ENCODE data around the gene CNTNAP5. TPM values are rescaled to one million over a fixed set of nuclear protein-coding genes. Genes with fewer than 3 reads are reported as not detected.

Gene CNTNAP5
- total and polyA plus RNA-seq, 7 experiments from 2014 or later = not detected

- Mint-ChIP-seq H3K27me3 (no peaks in the 10 kb centered on the region), H3K9me3 (peaks cover 0 to 18% (median 4%) of the 10 kb centered on the region in 11 donors), H3K4me1 (no peaks in the 10 kb centered on the region), H3K36me3 (no peaks in the 10 kb centered on the region), H3K27ac (no peak overlapping the region), H3K4me3 (no peak overlapping the region)
- intact Hi-C loops (cut with micrococcal nuclease) = no loop called here
- Histone ChIP-seq H3K4me1 (ENCODE audit: control insufficient read depth in 2 of 2, insufficient read depth in 2 of 2, low read length in 2 of 2) (no peaks in the 10 kb centered on the region), H3K9me3 (ENCODE audit: control insufficient read depth in 2 of 3, low read length in 3 of 3) (peaks cover 0 to 4% (median 3%) of the 10 kb centered on the region in 3 experiments), H3K27ac (ENCODE audit: low read depth, low read length) (no peak overlapping the region), H3K4me3 (ENCODE audit: low read length) (no peak overlapping the region), H3K36me3 (ENCODE audit: control insufficient read depth in 2 of 3, insufficient read depth in 3 of 3, low read length in 3 of 3) (no peaks in the 10 kb centered on the region), H3K27me3 (ENCODE audit: control insufficient read depth in 2 of 2, insufficient read depth in 2 of 2, low read length in 2 of 2) (no peaks in the 10 kb centered on the region)
- POLR2A ChIA-PET = no interaction called here
- no peak for DNase-seq
- CTCF ChIA-PET = no interaction called here
- ATAC-seq = no peak
Measured at GRCh38 chr2:124664363-124664762, 639.3 kb downstream of the CNTNAP5 start.

DNA sequence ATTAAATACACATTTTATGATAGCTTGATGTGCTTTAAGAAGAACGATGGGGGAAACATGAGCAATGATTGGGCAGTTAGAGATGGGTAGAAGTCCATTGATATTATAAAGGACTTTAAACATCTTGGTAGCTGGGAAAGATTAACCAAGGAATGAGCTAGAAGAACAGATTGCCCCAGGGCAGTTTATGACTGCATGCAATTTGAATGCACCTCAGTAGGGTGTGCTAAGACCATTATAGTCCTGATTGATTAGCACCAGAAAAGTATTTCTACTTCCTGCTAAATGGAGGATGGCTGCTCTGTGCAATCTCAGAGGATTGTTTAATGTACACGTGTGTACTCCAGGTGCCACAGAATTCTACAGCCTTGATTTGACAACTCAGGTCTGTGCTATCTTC lies 641.9 kb downstream of the CNTNAP5 start:
- Histone ChIP-seq H3K4me3 (ENCODE audit: low read length) (no peak overlapping the region), H3K36me3 (ENCODE audit: control insufficient read depth in 2 of 3, insufficient read depth in 3 of 3, low read length in 3 of 3) (no peaks in the 10 kb centered on the region), H3K9me3 (ENCODE audit: control insufficient read depth in 2 of 3, low read length in 3 of 3) (peaks cover 0 to 4% (median 3%) of the 10 kb centered on the region in 3 experiments), H3K27me3 (ENCODE audit: control insufficient read depth in 2 of 2, insufficient read depth in 2 of 2, low read length in 2 of 2) (no peaks in the 10 kb centered on the region), H3K4me1 (ENCODE audit: control insufficient read depth in 2 of 2, insufficient read depth in 2 of 2, low read length in 2 of 2) (no peaks in the 10 kb centered on the region), H3K27ac (ENCODE audit: low read depth, low read length) (no peak overlapping the region)
- Mint-ChIP-seq H3K4me1 (no peaks in the 10 kb centered on the region), H3K36me3 (no peaks in the 10 kb centered on the region), H3K27ac (no peak overlapping the region), H3K9me3 (peaks cover 0 to 27% (median 4%) of the 10 kb centered on the region in 11 donors), H3K4me3 (no peak overlapping the region), H3K27me3 (no peaks in the 10 kb centered on the region)
- no peak for DNase-seq
- ChIA-PET POLR2A (no interaction called here), CTCF (no interaction called here)
- ATAC-seq = no peak
- intact Hi-C loops (cut with micrococcal nuclease) = no loop called here

DNA sequence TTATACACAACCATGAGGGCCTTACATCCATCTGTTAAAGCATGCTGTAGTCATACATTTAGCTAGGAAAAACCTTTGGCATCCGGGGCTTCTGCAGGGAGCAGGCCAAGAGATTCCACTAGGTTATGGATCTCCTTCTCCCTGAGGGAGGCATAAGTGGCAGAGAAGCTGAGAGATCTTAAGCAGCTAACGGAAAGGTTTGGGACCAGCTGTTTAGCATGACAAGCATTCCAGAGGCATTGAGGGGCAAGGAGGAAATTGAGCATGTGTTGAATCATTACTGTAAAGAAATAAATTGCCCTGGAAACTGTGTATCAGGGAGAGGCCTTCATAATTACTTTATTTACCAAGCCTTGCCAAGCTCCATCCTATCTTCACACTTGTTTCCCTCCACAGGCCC lies 643.1 kb downstream of the CNTNAP5 start:
- Histone ChIP-seq H3K9me3 (ENCODE audit: control insufficient read depth in 2 of 3, low read length in 3 of 3) (peaks cover 0 to 4% (median 3%) of the 10 kb centered on the region in 3 experiments), H3K27ac (ENCODE audit: low read depth, low read length) (no peak overlapping the region), H3K4me3 (ENCODE audit: low read length) (no peak overlapping the region), H3K27me3 (ENCODE audit: control insufficient read depth in 2 of 2, insufficient read depth in 2 of 2, low read length in 2 of 2) (no peaks in the 10 kb centered on the region), H3K36me3 (ENCODE audit: control insufficient read depth in 2 of 3, insufficient read depth in 3 of 3, low read length in 3 of 3) (no peaks in the 10 kb centered on the region), H3K4me1 (ENCODE audit: control insufficient read depth in 2 of 2, insufficient read depth in 2 of 2, low read length in 2 of 2) (no peaks in the 10 kb centered on the region)
- Mint-ChIP-seq H3K4me1 (no peaks in the 10 kb centered on the region), H3K4me3 (no peak overlapping the region), H3K27me3 (no peaks in the 10 kb centered on the region), H3K27ac (no peak overlapping the region), H3K9me3 (peaks cover 0 to 21% (median 4%) of the 10 kb centered on the region in 11 donors), H3K36me3 (no peaks in the 10 kb centered on the region)
- ChIA-PET POLR2A (no interaction called here), CTCF (no interaction called here)
- intact Hi-C loops (cut with micrococcal nuclease) = no loop called here
- DNase-seq (no peak), ATAC-seq (no peak)

DNA sequence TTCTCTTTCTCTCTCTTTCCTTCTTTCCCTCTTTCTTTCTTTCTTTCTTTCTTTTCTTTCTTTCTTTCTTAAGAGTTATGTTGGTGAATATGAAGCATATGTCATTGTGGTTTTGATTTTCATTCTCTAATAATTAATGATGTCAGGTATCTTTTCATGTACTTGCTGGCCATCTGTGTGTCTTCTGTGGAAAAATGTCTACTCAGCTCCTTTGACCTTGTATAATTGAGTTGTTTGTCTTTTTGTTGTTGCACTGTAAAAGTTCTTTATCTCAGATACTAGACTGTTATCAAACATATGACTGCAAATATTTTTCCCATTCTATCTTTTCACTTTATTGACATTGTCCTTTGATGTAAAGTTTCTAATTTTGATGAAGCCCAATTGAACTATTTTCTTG lies 645.1 kb downstream of the CNTNAP5 start:
- H3K4me1 ChIP-seq (ENCODE audit: control insufficient read depth in 2 of 2, insufficient read depth in 2 of 2, low read length in 2 of 2) = no peaks in the 10 kb centered on the region
- no peaks in the 10 kb centered on the region for H3K36me3 ChIP-seq (ENCODE audit: control insufficient read depth in 2 of 3, insufficient read depth in 3 of 3, low read length in 3 of 3)
- no peaks in the 10 kb centered on the region for H3K27me3 ChIP-seq (ENCODE audit: control insufficient read depth in 2 of 2, insufficient read depth in 2 of 2, low read length in 2 of 2)
- CTCF ChIA-PET = no interaction called here
- DNase-seq = no peak
- Mint-ChIP-seq H3K27ac (no peak overlapping the region), H3K36me3 (no peaks in the 10 kb centered on the region), H3K9me3 (peaks cover 0 to 24% (median 4%) of the 10 kb centered on the region in 11 donors), H3K4me1 (no peaks in the 10 kb centered on the region), H3K4me3 (no peak overlapping the region), H3K27me3 (no peaks in the 10 kb centered on the region)
- ATAC-seq = no peak
- no peak overlapping the region for H3K27ac ChIP-seq (ENCODE audit: low read depth, low read length)
- no peak overlapping the region for H3K4me3 ChIP-seq (ENCODE audit: low read length)
- peaks cover 0 to 4% (median 3%) of the 10 kb centered on the region in 3 experiments for H3K9me3 ChIP-seq (ENCODE audit: control insufficient read depth in 2 of 3, low read length in 3 of 3)
- intact Hi-C loops (cut with micrococcal nuclease) = no loop called here
- POLR2A ChIA-PET = no interaction called here

DNA sequence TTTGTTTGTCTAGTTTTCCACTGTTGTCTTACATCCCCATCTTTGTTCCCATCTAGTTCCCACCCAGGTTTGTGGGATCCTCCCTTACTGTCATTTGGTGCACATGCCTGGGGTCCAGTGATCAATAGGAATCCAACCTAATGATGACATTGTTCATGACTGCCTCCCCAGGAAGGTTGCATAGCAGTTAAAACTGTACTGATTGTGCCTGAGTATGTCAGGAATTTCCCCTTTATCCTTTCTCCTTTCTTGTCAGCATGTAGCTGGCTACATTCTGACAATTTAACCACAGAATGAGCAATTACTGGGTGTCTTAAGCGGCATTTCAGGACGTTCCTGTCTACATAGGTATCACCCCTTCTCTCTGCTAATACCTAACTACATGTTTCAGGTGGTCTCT lies 653.0 kb downstream of the CNTNAP5 start:
- Mint-ChIP-seq H3K27ac (no peak overlapping the region), H3K27me3 (no peaks in the 10 kb centered on the region), H3K36me3 (peaks cover 0 to 3% (median 0%) of the 10 kb centered on the region in 5 donors), H3K4me1 (no peaks in the 10 kb centered on the region), H3K4me3 (no peak overlapping the region), H3K9me3 (peaks cover 0 to 39% (median 16%) of the 10 kb centered on the region in 11 donors)
- Histone ChIP-seq H3K27me3 (ENCODE audit: control insufficient read depth in 2 of 2, insufficient read depth in 2 of 2, low read length in 2 of 2) (no peaks in the 10 kb centered on the region), H3K27ac (ENCODE audit: low read depth, low read length) (no peak overlapping the region), H3K9me3 (ENCODE audit: control insufficient read depth in 2 of 3, low read length in 3 of 3) (no peaks in the 10 kb centered on the region), H3K4me1 (ENCODE audit: control insufficient read depth in 2 of 2, insufficient read depth in 2 of 2, low read length in 2 of 2) (no peaks in the 10 kb centered on the region), H3K4me3 (ENCODE audit: low read length) (no peak overlapping the region), H3K36me3 (ENCODE audit: control insufficient read depth in 2 of 3, insufficient read depth in 3 of 3, low read length in 3 of 3) (no peaks in the 10 kb centered on the region)
- DNase-seq (no peak), ATAC-seq (no peak)
- ChIA-PET POLR2A (no interaction called here), CTCF (no interaction called here)
- intact Hi-C loops (cut with micrococcal nuclease) = no loop called here

DNA sequence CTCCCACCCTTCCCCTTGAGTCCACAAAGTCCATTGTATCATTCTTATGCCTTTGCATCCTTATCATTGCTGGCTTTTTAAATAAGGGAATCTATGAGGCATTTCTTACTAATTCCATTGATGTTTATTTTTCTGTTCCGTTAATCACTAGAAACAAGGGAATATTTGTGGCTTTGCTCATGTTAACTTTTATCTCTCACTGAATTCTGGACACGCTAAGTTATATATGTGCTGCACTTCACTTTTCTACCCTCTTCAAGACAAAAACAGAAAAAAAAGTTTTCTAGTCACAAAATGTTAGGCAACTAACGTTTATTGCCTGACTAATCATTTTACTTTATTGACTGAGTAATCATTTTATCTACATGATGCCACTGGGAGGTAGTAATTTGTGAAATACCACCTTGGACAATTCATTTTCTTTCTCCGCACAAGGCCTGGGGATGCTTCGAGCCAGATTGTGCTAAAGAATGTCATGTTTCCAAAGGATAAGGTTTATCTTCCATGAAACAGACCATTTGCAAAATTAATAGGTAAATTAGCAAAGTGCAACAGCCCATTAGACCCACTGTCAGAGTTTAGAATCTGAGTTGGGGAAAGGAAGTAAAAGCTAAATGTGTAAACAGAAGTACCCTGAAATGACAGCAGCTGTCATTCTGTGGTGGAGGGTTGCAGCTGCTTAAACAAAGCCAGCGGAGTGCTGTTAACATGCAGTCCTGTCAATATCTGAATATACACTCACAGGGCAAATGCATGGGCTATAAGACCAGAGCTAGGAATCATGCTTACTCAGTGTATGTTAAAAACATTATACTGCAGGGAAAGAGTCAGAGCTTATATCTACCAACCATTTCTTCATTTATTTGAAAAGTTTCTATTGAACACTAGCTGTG lies 658.7 kb downstream of the CNTNAP5 start:
- Mint-ChIP-seq H3K36me3 (peaks cover 0 to 3% (median 0%) of the 10 kb centered on the region in 5 donors), H3K27ac (no peak overlapping the region), H3K4me1 (no peaks in the 10 kb centered on the region), H3K9me3 (peaks cover 5 to 38% (median 17%) of the 10 kb centered on the region in 11 donors), H3K27me3 (no peaks in the 10 kb centered on the region), H3K4me3 (no peak overlapping the region)
- Histone ChIP-seq H3K27me3 (ENCODE audit: control insufficient read depth in 2 of 2, insufficient read depth in 2 of 2, low read length in 2 of 2) (no peaks in the 10 kb centered on the region), H3K36me3 (ENCODE audit: control insufficient read depth in 2 of 3, insufficient read depth in 3 of 3, low read length in 3 of 3) (no peaks in the 10 kb centered on the region), H3K27ac (ENCODE audit: low read depth, low read length) (no peak overlapping the region), H3K4me1 (ENCODE audit: control insufficient read depth in 2 of 2, insufficient read depth in 2 of 2, low read length in 2 of 2) (no peaks in the 10 kb centered on the region), H3K9me3 (ENCODE audit: control insufficient read depth in 2 of 3, low read length in 3 of 3) (no peaks in the 10 kb centered on the region), H3K4me3 (ENCODE audit: low read length) (no peak overlapping the region)
- ChIA-PET CTCF (no interaction called here), POLR2A (no interaction called here)
- DNase-seq = no peak
- intact Hi-C loops (cut with micrococcal nuclease) = no loop called here
- no peak for ATAC-seq

GRCh38 chr2:124689348-124689747 lies 664.3 kb downstream of the CNTNAP5 start:
- no peaks in the 10 kb centered on the region for H3K27me3 Mint-ChIP-seq
- ChIA-PET CTCF (no interaction called here), POLR2A (no interaction called here)
- H3K9me3 Mint-ChIP-seq = peaks cover 11 to 48% (median 26%) of the 10 kb centered on the region in 11 donors
- Histone ChIP-seq H3K9me3 (ENCODE audit: control insufficient read depth in 2 of 3, low read length in 3 of 3) (peaks cover 0 to 12% (median 0%) of the 10 kb centered on the region in 3 experiments), H3K4me1 (ENCODE audit: control insufficient read depth in 2 of 2, insufficient read depth in 2 of 2, low read length in 2 of 2) (no peaks in the 10 kb centered on the region), H3K4me3 (ENCODE audit: low read length) (no peak overlapping the region), H3K36me3 (ENCODE audit: control insufficient read depth in 2 of 3, insufficient read depth in 3 of 3, low read length in 3 of 3) (no peaks in the 10 kb centered on the region), H3K27me3 (ENCODE audit: control insufficient read depth in 2 of 2, insufficient read depth in 2 of 2, low read length in 2 of 2) (no peaks in the 10 kb centered on the region), H3K27ac (ENCODE audit: low read depth, low read length) (no peak overlapping the region)
- H3K4me1 Mint-ChIP-seq = no peaks in the 10 kb centered on the region
- intact Hi-C loops (cut with micrococcal nuclease) = no loop called here
- H3K36me3 Mint-ChIP-seq = peaks cover 0 to 4% (median 0%) of the 10 kb centered on the region in 5 donors
- H3K4me3 Mint-ChIP-seq = no peak overlapping the region
- no peak overlapping the region for H3K27ac Mint-ChIP-seq
- DNase-seq (no peak), ATAC-seq (no peak)
